Hematopoietic multipotent progenitor cell treated with erythropoietin and hydrocortisone succinate and interleukin-3 and kit ligand, for 4 days (in vitro differentiated cells): Measurements from ENCODE around the gene DESI1.
"Not testable (repeated sequence)": the region's sequence is repeated elsewhere in the genome, so short reads cannot be mapped to it uniquely, and the experiment has no call there.

ENCODE experiments used
- DNase-seq: peaks from one replicate; pipeline ENCODE4 v3.0.0-alpha.2; 2015

Gene DESI1

DNA sequence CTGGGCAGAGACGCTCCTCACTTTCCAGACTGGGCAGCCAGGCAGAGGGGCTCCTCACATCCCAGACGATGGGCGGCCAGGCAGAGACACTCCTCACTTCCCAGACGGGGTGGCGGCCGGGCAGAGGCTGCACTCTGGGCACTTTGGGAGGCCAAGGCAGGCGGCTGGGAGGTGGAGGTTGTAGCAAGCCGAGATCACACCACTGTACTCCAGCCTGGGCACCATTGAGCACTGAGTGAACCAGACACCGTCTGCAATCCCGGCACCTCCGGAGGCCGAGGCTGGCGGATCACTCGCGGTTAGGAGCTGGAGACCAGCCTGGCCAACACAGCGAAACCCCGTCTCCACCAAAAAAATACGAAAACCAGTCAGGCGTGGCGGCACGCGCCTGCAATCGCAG is 10.8 kb upstream of the DESI1 start:
- not testable (repeated sequence) for DNase-seq

DNA sequence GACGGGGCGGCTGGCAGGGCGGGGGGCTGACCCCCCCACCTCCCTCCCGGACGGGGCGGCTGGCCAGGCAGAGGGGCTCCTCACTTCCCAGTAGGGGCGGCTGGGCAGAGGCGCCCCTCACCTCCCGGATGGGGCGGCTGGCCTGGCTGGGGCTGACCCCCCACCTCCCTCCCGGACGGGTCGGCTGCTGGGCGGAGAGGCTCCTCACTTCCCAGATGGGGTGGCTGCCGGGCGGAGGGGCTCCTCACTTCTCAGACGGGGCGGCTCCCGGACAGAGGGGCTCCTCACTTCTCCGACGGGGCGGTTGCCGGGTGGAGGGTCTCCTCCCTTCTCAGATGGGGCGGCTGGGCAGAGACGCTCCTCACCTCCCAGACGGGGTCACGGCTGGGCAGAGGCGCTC is 10.3 kb upstream of the DESI1 start:
- DNase-seq, result not testable (repeated sequence)

DNA sequence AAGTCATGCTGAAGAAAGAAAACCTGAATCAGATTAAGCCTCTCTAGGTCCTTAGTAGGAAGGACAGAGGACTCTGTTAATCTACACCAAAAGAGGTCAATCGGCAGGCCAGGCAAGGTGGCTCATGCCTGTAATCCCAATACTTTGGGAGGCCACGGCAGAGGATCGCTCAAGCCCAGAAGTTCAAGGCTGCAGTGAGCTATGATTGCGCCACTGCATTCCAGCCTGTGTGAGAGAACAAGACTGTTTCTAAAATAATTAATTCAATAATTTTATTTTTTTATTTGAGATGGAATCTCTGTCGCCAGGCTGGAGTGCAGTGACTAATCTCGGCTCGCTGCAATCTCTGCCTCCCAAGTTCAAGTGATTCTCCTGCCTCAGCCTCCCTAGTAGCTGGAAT is 4.7 kb upstream of the DESI1 start:
- no peak for DNase-seq

DNA sequence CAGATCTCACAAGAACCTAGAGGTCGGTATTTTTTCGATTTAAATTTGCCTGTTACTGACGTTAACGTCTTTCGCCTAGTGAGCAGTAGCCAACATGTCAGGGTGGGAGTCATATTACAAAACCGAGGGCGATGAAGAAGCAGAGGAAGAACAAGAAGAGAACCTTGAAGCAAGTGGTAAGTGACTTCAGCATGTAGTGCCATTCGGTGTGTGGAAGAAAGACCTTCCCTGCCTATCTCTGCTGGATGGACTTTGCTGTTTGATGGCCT is 1.0 kb upstream of the DESI1 start:
- DNase-seq, result no peak

DNA sequence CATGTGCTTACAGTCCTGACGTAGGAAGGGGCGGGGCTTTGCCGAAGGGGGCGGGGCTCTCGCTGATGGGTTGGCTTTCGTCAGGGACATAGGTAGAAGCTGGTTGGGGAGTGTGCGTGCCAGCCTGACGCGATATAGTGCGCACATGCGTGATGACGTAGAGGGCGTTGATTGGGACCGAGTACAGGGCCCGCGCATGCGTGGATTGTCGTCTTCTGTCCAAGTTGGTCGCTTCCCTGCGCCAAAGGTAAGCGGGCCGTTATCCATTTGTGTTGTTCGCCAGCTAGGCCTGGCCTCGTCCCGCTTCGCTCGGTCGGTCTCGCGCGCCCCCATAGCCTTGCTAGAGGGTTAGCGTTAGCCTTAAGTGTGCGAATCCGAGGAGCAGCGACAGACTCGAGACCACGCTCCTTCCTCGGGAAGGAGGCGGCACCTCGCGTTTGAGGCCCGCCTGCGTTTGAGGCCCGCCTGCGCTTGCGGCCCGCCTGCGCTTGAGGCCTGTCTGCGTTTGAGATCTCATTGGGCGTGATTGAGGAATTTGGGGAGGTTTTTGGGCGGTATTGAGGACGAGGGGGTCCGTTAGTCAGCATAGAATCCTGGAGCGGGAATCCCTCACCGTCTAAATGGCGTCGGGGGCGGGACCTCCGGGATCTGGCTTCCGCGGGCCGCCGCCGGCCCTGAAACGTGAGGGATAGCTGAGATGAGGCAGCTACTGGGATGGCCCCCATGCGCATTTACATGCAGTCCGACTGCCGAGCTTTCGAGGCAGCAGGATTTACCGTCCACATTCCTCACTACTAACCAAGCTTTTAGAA is 462 bp upstream of the DESI1 start, which contains the start of gene XRCC6:
TSS of gene XRCC6 (plus strand) at position 197 of the 812 bp plus-strand sequence. CDS start 710 bp downstream, outside the sequence.
- DNase-seq, result peak; percentile 100

DNA sequence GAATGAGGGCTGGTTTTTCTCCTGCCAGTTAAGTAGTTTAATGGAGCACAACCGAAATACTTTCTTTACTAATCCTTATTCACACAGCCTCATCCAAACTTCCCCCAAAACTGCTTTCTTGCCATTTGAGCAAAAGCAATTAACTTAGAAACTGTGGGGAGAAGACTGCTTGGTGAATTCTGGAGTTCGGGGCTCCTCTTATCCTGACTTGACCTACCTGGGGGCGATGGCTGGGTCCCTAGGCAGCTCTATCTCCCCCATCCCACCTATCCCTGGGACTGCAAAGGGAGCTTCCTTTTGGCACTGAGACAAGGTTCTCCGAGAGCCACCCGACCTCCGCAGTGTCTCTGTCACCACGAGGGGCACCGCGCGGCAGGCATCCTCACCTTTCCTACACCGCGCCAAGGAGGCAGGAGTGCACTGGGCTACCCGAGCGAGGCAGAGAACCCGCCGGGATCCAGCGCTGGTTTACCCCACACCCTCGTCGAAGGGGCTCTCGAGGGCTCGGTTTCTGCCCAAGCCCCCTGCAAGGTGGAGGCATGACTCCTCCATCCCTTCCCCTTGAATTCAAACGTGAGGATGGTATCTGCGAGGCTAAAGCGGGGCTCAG is 759 bp downstream of the DESI1 start:
- peak; percentile 50 for DNase-seq

DNA sequence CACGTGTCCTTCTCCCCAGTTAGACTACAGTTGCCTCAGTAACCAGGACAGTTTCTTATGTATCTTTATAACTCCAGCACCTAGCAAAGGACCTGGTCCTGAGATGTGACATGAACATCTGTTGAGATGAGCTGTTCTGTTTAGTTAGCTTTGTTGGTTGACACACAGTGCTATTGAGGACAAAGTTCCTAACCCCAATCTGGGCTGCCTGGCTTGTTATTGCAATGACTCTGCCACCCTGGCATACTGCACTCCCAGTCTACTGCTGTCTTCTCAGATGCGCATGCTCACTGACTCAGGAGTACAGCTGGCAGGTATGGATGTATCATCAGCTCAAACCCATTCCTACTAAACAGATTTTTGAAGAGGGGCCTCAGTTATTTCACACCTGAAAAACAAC is 7.4 kb downstream of the DESI1 start:
- no peak for DNase-seq

DNA sequence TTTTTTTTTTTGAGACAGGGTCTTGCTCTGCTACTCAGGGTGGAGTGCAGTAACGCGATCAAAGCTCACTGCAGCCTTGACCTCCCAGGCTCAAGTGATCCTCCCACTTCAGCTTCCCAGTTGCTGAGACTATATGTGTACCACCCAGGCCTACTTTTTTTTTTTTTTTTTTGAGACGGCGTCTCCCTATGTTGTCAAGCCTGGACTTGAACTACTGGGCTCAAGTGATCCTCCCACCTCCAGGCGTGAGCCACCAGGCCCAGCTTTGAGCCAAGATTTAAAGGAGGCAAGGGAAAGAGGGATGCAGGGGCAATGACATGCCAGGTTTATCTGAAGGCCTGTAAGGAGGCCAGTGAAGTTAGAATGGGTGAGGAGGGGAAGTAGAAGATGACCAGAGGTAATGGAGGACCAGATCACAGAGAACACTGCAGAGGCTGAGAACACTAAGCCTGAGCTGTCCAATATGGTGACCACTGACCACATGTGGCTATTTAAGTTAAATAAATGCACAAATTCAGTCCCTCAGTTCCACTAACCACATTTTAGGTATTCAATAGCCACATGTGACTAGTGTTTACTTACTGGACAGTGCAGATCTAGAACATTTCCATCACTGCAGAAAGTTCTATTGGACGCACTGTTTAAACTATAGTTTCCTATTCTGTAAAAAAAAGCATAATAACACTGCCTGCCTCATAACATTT is 8.1 kb downstream of the DESI1 start:
- no peak for DNase-seq

DNA sequence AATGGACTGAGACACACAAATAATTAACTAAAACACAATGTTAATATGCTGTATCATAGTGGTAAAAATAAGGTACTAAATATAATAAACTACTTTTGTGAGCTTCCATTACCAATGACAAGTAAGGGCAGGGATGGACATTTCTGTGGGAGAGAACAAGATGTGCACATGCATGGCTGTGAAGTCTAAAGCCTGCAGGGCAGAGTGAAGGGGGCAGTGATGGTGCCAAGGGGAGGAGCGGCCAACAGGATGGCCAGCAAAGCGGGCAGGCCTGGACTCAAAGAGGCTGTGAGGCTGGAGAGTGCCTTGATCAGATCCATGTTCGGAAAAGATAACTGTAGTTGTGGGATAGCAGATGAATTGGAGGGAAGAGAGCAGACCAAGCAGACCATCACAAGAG is 12.5 kb downstream of the DESI1 start:
- no peak for DNase-seq

DNA sequence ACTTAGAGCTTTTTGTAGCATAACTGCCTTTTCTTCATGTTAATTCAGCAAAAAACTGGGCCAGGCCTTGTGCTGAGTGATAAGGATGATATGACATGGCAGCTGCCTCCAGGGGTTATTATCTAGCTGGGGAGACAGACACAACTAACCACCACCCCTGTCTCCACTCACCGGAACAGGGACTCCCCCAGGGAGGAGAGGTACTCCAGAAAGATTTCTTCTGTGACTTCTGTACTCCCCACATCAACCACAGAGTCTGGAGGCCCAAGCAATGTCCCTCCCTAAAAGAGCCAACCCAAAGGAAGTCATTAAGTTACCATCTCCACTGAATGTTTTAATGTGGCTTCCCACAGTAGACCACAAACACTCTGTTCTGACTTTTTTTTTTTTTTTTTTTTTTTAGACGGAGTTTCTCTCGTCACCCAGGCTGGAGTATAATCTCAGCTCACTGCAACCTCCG is 16.9 kb downstream of the DESI1 start:
- peak; percentile 97 for DNase-seq

DNA sequence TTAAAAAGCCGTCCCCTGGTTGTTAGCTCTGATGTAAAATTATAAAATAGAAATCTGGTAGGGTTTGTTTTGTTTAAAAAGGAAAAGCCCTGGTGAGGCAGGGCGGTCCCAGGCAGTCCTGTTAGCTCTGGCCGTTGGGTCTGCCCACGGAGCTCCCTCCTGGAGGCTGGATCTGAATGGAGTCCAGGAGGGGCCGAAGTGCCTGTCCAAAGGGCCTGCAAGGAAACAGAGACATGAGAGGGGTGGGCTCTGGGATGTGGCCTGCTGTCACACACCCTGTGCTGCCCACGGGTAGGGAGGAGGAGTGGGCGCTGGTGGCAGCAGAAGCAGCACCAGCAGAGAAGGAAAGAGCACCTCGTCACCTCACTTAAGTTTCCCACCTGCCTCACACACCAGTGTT is 19.9 kb downstream of the DESI1 start:
- no peak for DNase-seq

DNA sequence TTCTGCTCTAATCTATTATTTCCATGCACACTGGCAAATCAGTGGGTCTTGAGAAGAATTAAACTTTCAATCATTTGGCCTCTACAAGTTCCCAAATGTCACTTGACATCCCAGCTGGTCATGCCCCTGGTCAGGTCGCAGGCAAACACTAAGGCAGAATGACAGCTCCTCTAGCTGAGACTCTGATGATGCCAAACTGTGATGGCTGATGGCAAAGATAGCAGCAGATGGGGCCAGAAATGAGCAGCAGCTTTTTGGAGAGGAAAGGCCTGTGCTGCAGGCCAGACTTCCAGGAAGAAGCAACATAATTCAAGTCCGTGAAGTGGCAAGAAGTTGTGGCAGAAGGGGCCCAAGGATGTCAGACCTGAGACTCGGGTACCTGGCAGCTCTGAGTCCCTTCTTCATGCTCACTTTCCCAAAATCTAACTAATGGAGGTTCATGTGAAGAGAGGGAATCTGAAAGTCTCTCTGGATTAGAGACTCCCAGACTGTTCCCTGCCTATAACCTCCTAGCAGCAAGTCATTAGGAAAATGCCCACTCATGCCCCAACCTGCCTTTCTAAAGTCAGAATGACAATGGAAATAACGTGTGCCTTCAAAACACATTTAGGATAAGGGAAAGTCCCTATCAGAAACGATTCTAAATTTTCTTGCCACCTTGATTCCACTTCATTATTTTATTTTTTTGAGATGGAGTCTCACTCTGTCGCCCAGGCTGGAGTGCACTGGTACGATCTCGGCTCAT is 21.8 kb downstream of the DESI1 start:
- no peak for DNase-seq

DNA sequence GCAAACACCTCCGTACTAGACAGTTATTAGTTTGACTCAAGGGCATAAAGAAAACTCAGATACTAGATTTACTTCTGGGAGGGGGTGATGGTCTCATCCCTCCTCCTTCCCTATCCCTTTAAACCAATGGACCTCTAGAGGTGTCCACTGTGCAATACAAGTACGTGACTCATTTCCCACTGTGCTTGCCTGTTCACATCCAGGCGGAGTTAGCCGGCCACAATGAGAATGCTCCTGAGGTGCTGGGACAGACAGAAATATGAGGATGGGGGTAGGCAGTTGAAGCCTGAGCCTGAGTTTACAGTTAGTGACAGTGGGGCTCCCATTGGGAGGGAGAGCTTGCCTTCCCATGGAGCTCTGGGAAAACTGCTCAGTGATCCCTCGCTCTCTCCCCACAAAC is 22.8 kb downstream of the DESI1 start:
- DNase-seq, result no peak

DNA sequence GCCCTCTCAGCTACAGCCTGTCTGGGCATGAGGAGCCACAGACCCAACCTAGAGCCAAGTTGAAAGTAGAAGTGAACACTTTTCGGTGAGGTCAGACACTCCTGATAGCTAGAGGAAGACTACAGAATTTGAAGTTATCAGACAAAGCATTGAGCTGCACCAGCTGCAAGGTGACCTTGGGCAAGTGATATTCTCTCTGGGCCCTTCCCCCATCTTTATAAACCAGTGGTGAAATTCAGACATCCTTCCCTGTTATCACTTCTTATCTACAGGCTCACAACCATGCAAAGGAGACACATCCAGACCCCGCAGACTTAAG is 23.2 kb downstream of the DESI1 start:
- no peak for DNase-seq

DNA sequence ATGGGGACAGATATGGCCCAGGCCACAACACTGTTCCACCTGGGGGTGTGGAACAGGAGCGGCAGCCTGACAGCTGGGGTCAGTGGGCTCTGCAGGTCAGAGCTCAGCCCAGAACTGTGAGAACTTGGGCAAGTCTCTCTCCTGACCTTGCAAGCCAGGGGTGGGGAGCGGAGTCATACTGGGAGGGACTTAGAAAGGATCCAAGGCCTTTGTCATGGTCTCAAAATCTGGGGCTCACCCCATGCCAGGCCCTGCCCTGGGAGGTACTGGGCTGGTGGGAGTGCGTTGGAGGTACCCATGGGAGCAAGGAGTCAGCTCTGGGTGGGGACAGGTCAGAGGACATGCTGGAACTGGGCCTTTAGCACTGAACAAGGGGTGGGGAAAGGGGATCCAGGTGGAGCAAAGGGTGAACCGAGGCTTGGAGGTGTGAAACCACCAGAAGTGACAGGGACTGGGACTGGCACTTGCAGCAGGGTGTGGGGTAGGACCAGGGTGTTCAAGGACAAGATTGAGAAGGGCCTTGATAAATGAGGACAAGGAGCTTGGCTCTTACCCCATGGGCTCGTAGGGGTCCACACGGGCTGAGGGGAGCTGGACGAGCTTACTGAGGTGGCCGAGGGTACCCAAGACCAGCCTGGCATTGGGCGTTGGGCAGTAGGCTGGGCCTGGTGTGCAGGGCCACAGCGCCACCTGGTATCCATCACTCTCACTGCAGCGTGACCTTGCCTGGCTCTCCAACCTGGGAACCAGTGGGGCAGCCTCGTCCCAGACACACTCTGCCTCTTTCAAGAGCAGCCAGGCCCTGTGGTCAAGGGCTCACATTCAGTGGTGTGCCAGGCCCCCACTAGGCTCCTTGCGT is 23.8 kb downstream of the DESI1 start:
- peak; percentile 77 for DNase-seq

DNA sequence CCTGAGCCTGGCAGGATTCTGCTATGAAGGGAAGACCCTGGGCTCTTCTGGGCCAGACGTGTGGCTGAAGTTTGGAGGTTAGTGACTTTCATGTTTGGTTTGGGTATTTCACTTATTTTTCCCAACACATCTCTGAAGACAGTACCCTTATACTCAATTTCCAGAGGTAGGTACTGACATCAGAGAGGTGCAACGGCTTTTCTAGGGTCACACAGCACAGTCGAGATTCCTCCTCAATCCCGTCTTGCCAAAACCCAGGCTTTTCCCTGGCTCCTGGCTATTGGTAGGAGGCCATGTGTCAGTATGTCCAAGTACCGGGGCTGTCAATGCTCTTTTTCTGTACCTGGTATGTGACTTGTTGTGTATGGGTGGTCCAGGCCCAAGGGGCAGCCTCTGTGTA is 25.1 kb downstream of the DESI1 start:
- DNase-seq, result no peak

DNA sequence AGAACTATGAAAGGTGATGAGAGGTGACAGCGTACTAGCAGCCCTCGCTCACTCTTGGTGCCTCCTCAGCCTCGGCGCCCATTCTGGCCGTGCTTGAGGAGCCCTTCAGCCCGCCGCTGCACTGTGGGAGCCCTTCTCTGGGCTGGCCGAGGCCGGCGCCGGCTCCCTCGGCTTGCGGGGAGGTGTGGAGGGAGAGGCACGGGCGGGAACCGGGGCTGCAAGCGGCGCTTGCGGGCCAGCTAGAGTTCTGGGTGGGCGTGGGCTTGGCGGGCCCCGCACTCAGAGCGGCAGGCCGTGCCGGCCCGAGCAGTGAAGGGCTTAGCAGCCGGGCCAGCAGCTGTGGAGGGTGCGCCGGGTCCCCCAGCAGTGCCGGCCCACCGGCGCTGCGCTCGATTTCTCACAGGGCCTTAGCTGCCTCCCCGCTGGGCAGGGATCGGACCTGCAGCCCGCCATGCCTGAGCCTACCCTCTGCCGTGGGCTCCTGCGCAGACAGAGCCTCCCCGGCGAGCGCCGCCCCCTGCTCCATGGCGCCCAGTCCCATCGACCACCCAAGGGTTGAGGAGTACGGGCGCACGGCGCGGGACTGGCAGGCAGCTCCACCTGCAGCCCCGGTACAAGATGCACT is 27.4 kb downstream of the DESI1 start:
- not testable (repeated sequence) for DNase-seq

DNA sequence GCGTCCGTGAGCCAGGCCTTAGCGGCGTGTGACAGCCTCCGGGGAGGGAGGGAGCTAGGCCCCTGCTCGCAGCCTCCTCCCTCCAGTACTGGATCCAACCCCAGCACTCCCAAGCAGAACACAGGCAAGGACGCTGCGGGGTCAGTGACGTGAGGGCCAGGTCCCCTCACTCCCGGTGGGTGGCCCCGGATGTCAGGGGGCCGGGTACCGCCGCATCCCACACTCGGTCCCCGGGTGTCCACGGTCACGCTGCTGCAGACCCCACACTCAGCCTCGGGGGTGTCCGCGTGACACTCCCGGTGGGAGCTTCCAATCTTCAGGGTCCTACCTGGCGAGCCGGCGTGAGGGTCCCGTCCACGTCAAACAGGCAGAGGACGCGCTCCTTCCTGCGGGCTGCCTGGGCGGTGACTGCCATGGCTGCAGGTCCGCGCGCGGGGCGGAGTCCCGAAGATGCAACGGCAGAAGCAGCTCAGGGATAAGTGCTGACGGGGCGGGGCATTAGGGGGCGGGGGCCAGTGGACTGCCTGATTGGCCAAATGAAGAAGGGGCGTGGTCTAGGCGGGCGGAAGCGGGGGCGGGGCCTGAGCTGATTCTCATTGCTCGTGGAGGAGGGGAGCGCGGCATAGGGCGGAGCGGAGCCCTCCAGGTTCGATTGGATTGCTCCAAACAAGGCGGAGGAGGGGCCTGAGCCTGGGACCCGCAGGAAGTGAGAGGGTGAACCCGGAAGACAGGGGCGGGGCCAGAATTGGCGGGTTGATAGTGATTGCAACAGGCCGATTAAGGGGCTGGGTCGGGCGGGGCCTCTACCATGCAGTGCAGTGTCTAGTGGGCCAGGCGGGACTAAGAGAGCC is 31.2 kb downstream of the DESI1 start, which contains the start of gene PMM1:
TSS of gene PMM1 (minus strand) at position 450 of the 851 bp plus-strand sequence. CDS start at position 415, 35 bp downstream.
- DNase-seq, result peak; percentile 100

DNA sequence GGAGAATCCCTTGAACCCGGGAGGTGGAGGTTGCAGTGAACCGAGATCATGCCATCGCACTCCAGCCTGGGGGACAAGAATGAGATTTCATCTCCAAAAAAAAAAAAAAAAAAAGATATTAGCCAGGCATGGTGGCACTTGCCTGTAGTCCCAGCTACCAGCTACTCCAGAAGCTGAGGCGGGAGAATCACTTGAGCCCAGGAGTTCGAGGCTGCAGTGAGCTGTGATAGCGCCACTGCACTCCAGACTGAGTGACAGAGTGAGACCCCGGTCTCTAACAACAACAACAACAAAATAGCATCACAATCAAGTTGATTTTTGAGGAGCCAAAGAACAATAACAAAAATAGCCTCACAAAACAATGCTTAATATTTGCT is 33.5 kb downstream of the DESI1 start:
- no peak for DNase-seq

DNA sequence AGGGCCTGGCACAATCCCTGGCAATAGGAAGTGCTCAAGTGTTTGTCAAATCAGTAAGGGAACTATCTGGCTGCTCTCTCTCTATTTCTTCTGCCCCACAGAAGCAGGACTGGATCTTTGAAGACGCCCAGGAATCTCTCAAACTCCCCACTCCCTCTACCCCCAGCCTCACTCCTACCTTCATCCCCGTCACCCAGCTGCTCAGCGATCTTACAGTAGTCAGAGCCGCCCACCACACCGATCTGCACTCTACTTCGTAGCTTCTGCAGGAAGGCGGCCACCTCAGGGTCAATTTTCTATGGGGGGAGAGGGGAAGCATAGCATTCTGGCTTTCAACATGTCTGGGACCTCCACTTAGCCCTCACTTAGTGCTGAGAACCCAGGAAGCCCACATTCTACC is 34.9 kb downstream of the DESI1 start:
- no peak for DNase-seq

DNA sequence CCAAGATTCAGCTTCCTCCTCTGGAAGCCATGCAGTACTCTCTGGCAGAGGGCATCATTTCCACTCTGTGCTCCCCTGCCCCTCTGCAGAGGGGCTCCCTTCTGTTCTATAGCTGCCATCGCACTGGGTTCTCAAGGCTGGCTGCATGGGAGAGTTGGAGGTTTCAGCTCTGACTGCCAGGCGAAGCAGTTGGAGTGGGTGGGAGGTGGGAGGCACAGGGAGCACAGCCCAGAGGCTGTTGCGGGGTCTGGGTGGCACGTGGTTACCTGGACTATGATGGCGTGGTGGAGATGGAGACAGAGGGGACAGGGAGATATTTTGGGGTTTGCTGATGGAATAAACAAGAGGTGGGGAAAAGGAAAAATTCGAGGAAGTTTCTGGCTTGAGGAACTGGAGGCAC is 36.0 kb downstream of the DESI1 start:
- DNase-seq, result no peak
